Measurements from ENCODE around the gene GPHN. TPM values are rescaled to one million over a fixed set of nuclear protein-coding genes. Genes with fewer than 3 reads are reported as not detected.
"Not testable (repeated sequence)": the region's sequence is repeated elsewhere in the genome, so short reads cannot be mapped to it uniquely, and the experiment has no call there.

Gene GPHN
- total RNA-seq, 4 donors from 2014 or later = 9.1 to 21.1 (median 15.9) TPM

DNA sequence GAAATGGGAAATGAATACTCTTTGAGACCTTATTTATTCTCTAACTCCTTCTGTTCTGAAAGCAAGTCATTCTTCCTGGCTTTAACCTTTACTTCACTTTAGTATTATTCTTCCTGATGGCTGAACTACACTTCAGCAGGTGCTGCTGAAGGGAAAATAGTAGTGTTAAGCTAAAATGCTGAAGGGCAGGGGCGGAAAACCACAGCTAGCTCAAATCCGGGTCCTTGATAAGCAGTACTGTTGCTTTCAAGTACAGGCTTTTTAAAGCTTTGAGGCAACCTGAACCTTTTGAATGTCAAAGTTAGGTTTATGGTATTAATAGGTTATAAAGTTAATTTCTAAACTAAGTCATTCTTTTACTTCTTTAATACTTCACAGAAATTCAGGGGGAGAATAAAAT, 11.0 kb upstream of the GPHN start:
- Histone ChIP-seq H3K36me3 (no peaks in the 10 kb centered on the region), H3K9me3 (no peaks in the 10 kb centered on the region), H3K4me1 (peaks cover 0 to 15% (median 11%) of the 10 kb centered on the region in 4 donors), H3K27ac (replicated peaks in 1 of 4) (no peak overlapping the region), H3K27me3 (no peaks in the 10 kb centered on the region), H3K4me3 (no peak overlapping the region)
- 87% methylated on average over 2 of the region's 2 CpGs for WGBS
- DNase-seq (ENCODE audit: extremely low spot score) = no peak
- intact Hi-C loops (cut with DNase I) = loop anchor here (5.0 kb wide), 1 partner anchor 70 kb away; no protein-coding TSS in a partner anchor
- TF ChIP-seq POLR2AphosphoS5 (IDR thresholded peaks at IDR 0.05) (no peak), EP300 (IDR thresholded peaks at IDR 0.05) (no peak), POLR2A (IDR thresholded peaks at IDR 0.05; ENCODE audit: low read depth) (no peak)
- TF ChIP-seq, protein P1, sequence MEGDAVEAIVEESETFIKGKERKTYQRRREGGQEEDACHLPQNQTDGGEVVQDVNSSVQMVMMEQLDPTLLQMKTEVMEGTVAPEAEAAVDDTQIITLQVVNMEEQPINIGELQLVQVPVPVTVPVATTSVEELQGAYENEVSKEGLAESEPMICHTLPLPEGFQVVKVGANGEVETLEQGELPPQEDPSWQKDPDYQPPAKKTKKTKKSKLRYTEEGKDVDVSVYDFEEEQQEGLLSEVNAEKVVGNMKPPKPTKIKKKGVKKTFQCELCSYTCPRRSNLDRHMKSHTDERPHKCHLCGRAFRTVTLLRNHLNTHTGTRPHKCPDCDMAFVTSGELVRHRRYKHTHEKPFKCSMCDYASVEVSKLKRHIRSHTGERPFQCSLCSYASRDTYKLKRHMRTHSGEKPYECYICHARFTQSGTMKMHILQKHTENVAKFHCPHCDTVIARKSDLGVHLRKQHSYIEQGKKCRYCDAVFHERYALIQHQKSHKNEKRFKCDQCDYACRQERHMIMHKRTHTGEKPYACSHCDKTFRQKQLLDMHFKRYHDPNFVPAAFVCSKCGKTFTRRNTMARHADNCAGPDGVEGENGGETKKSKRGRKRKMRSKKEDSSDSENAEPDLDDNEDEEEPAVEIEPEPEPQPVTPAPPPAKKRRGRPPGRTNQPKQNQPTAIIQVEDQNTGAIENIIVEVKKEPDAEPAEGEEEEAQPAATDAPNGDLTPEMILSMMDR (IDR thresholded peaks at IDR 0.05) = no peak

DNA sequence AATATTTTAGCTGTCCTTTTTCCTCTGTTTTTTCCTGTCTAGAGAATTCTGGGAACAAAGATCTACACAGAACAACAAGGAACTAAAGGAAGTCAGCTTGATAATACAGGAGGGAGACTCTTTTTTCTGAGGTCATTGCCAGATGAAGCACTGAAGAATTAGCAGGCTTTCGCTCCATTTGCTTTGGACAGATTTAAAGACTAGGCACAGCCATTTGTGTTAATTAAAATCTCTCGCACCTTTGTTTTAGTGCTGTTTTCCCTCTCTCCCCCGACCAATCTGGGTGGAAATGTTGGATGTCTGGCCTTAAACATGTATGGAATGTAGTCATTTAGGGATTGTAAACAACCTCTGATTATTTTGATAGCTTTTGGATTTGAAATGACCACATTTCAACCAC, 9.6 kb upstream of the GPHN start:
- no peaks in the 10 kb centered on the region for H3K36me3 ChIP-seq
- WGBS = 87% methylated on average over 3 of the region's 3 CpGs
- H3K27ac ChIP-seq (replicated peaks in 1 of 4) = no peak overlapping the region
- peaks cover 0 to 15% (median 11%) of the 10 kb centered on the region in 4 donors for H3K4me1 ChIP-seq
- DNase-seq (ENCODE audit: extremely low spot score) = no peak
- no peaks in the 10 kb centered on the region for H3K27me3 ChIP-seq
- no peak overlapping the region for H3K4me3 ChIP-seq
- H3K9me3 ChIP-seq = no peaks in the 10 kb centered on the region
- intact Hi-C loops (cut with DNase I) = loop anchor here (5.0 kb wide), 1 partner anchor 69 kb away; no protein-coding TSS in a partner anchor
- no peak for TF ChIP-seq EP300 (IDR thresholded peaks at IDR 0.05)
- no peak for TF ChIP-seq POLR2AphosphoS5 (IDR thresholded peaks at IDR 0.05)
- TF ChIP-seq POLR2A (IDR thresholded peaks at IDR 0.05; ENCODE audit: low read depth) = no peak
- TF ChIP-seq, protein P1 (IDR thresholded peaks at IDR 0.05) = no peak

DNA sequence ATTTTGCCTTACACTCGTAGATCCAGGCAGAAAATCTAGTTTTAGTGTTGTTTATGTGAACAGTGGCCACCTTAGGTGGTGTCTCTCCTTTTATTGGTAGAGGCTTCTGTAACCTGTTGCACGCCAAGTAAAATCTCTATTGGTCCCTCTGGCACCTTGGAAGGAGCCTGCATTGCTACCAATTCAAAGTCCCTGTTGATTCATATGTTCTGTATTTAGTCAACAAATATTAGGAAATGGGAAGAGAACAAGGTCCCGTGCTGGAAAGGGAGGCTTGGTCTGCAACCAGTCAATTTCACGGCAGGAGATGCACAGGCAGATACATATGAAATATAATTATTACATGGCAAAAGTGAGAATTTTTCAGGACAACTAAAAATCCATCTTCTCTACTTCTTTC, 6.4 kb upstream of the GPHN start:
- intact Hi-C loops (cut with DNase I) = no loop called here
- 65% methylated on average over 4 of the region's 4 CpGs for WGBS
- Histone ChIP-seq H3K36me3 (no peaks in the 10 kb centered on the region), H3K4me3 (no peak overlapping the region), H3K9me3 (no peaks in the 10 kb centered on the region), H3K27me3 (no peaks in the 10 kb centered on the region), H3K27ac (replicated peaks in 1 of 4) (no peak overlapping the region), H3K4me1 (peaks cover 1 to 2% (median 2%) of the 10 kb centered on the region in 4 donors)
- TF ChIP-seq POLR2AphosphoS5 (IDR thresholded peaks at IDR 0.05) (no peak), EP300 (IDR thresholded peaks at IDR 0.05) (no peak), POLR2A (IDR thresholded peaks at IDR 0.05; ENCODE audit: low read depth) (no peak)
- TF ChIP-seq, protein P1 (IDR thresholded peaks at IDR 0.05) = no peak
- no peak for DNase-seq (ENCODE audit: extremely low spot score)

DNA sequence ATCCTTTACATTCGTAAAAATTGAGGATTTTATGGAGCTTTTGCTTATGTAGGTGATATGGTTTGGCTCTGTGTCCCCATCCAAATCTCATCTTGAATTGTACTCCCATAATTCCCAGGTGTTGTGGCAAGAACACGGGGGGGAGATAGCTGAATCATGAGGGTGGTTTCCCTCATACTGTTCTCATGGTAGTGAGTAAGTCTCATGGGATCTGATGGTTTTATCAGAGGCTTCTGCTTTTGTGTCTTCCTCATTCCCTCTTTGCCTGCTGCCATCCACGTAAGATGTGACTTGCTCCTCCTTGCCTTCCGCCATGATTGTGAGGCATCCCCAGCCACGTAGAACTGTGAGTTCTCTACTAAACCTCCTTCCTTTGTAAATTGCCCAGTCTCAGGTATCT, 5.1 kb upstream of the GPHN start:
- H3K4me3 ChIP-seq; H3K27ac ChIP-seq (replicated peaks in 1 of 4); H3K27me3 ChIP-seq; H3K9me3 ChIP-seq; DNase-seq (ENCODE audit: extremely low spot score); intact Hi-C loops (cut with DNase I); H3K4me1 ChIP-seq; H3K36me3 ChIP-seq: not testable (repeated sequence)
- WGBS = 88% methylated on average over 5 of the region's 5 CpGs

DNA sequence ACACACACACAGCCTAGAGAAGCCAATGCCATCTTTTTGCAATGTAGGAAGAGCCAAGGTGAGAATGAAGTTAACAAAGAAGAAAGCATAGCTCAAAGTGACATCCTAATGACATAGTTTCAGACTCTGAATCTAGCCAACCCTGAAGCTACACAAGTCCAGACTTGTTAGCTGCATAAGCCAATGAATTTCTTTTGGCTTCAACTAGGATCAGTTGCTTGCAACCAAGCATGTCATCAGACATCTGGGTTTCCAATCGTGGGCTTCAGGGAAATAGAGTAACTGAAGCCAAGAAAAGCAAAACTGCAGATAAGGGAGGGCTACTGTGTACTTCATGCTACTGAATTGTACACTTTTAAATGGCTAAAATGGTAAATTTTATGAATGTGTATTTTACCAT, 4.4 kb upstream of the GPHN start:
- Histone ChIP-seq H3K27ac (replicated peaks in 1 of 4) (no peak overlapping the region), H3K36me3 (no peaks in the 10 kb centered on the region), H3K4me1 (peaks cover 7 to 10% (median 9%) of the 10 kb centered on the region in 4 donors), H3K27me3 (no peaks in the 10 kb centered on the region), H3K4me3 (no peak overlapping the region), H3K9me3 (no peaks in the 10 kb centered on the region)
- DNase-seq (ENCODE audit: extremely low spot score) = no peak
- WGBS = 65% methylated on average over 1 of the region's 1 CpG
- intact Hi-C loops (cut with DNase I) = no loop called here
- no peak for TF ChIP-seq POLR2AphosphoS5 (IDR thresholded peaks at IDR 0.05)

DNA sequence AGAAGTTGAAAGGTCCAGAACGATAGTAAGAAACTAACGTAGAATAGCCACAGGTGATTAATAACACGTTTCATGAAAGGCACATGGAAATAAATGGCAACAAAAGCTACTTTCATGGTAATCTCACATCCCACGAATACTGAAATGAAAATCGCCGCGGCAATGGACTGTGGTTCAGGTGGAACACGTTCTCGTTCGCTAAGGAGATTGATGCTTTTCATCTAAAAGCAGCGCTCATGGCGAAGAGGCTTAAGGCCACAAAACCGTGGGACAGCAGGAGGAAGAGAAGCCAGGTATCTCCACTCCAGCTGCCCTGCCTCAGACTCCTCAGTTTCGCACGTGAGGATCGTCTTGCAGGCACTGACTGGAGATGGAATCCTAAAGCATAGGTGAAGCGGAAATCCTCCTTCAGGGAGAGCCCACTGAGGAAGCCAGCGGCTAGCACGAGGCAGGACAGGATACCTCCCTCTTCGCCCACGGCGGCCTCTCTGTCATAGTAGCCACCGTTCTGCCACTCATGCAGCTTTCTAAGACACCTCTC, 696 bp upstream of the GPHN start:
- Histone ChIP-seq H3K27ac (replicated peaks in 1 of 4) (peak overlapping the region; percentile 90 to 95 (median 94)), H3K27me3 (no peaks in the 10 kb centered on the region), H3K36me3 (no peaks in the 10 kb centered on the region), H3K4me3 (peak overlapping the region; percentile 76 to 91 (median 90)), H3K9me3 (no peaks in the 10 kb centered on the region), H3K4me1 (peaks cover 18 to 22% (median 21%) of the 10 kb centered on the region in 4 donors)
- no peak for TF ChIP-seq EP300 (IDR thresholded peaks at IDR 0.05)
- no peak for TF ChIP-seq POLR2A (IDR thresholded peaks at IDR 0.05; ENCODE audit: low read depth)
- TF ChIP-seq, protein P1 (IDR thresholded peaks at IDR 0.05) = no peak
- TF ChIP-seq POLR2AphosphoS5 (IDR thresholded peaks at IDR 0.05) = no peak
- DNase-seq (ENCODE audit: extremely low spot score) = peak; percentile 92
- WGBS = 2% methylated on average over 23 of the region's 23 CpGs
- intact Hi-C loops (cut with DNase I) = no loop called here

All from esophagus muscularis mucosa (tissue), 4 donors.